Measurements from ENCODE around the gene CEP85.
"Not testable (repeated sequence)": the region's sequence is repeated elsewhere in the genome, so short reads cannot be mapped to it uniquely, and the experiment has no call there.

CEP85 gene

GRCh38 chr1:26307363-26307781 is 73.4 kb downstream of the CEP85 start:
- DNase-seq = peak; percentile 73
- peaks cover 62% of the 10 kb centered on the region for H3K4me1 Mint-ChIP-seq
- H3K9me3 Mint-ChIP-seq = no peaks in the 10 kb centered on the region

GRCh38 chr1:26307966-26308899 is 74.2 kb downstream of the CEP85 start:
- not testable (repeated sequence) for H3K36me3 Mint-ChIP-seq, H3K27me3 Mint-ChIP-seq, H3K9me3 Mint-ChIP-seq
- CTCF ChIA-PET = interaction anchor here (1.0 to 9.1 kb wide), 7 partner anchors 9 to 108 kb away, joined by 3 to 119 read pairs (median 4); partner anchors contain the start of genes CD52 and SH3BGRL3
- Mint-ChIP-seq H3K4me3 (peak overlapping the region; percentile 95), H3K4me1 (peaks cover 66% of the 10 kb centered on the region), H3K27ac (peak overlapping the region; percentile 99)
- DNase-seq = peak; percentile 40

More at GRCh38 chr1:26307363-26307781, 73.4 kb downstream of the CEP85 start:
- Mint-ChIP-seq H3K27ac (peak overlapping the region; percentile 99), H3K27me3 (no peaks in the 10 kb centered on the region), H3K36me3 (peaks cover 3% of the 10 kb centered on the region), H3K4me3 (peak overlapping the region; percentile 95)
- CTCF ChIA-PET = interaction anchor here (1.0 to 9.1 kb wide), 7 partner anchors 10 to 109 kb away, joined by 3 to 119 read pairs (median 4); partner anchors contain the start of genes CD52 and SH3BGRL3

- no peak overlapping the region for H3K4me3 Mint-ChIP-seq
- DNase-seq = no peak
- peaks cover 19% of the 10 kb centered on the region for H3K36me3 Mint-ChIP-seq
- H3K27me3 Mint-ChIP-seq = no peaks in the 10 kb centered on the region
- CTCF ChIA-PET = interaction anchor here (1.2 to 19.9 kb wide), 2 partner anchors 32 to 103 kb away, joined by 5 to 632 read pairs; partner anchors contain the start of gene SH3BGRL3
- H3K27ac Mint-ChIP-seq = peak overlapping the region; percentile 49
- no peaks in the 10 kb centered on the region for H3K9me3 Mint-ChIP-seq
- H3K4me1 Mint-ChIP-seq = peaks cover 61% of the 10 kb centered on the region
These were observed 80.5 kb downstream of the CEP85 start for GRCh38 chr1:26314501-26314900.

GRCh38 chr1:26315874-26316850 is 82.2 kb downstream of the CEP85 start:
- Mint-ChIP-seq H3K9me3 (no peaks in the 10 kb centered on the region), H3K4me1 (peaks cover 71% of the 10 kb centered on the region), H3K36me3 (peaks cover 31% of the 10 kb centered on the region), H3K4me3 (peak overlapping the region; percentile 90), H3K27ac (peak overlapping the region; percentile 90), H3K27me3 (no peaks in the 10 kb centered on the region)
- CTCF ChIA-PET = interaction anchor here (0.9 to 19.9 kb wide), 4 partner anchors 8 to 34 kb away, joined by 3 to 632 read pairs (median 14); partner anchors contain the start of genes SH3BGRL3 and UBXN11
- no peak for DNase-seq

GRCh38 chr1:26317146-26317545 is 83.1 kb downstream of the CEP85 start:
- Mint-ChIP-seq H3K36me3 (peaks cover 38% of the 10 kb centered on the region), H3K4me1 (peaks cover 72% of the 10 kb centered on the region), H3K27me3 (no peaks in the 10 kb centered on the region), H3K27ac (peak overlapping the region; percentile 89), H3K4me3 (peak overlapping the region; percentile 90), H3K9me3 (no peaks in the 10 kb centered on the region)
- no peak for DNase-seq
- CTCF ChIA-PET = interaction anchor here (0.9 to 19.9 kb wide), 5 partner anchors 9 to 83 kb away, joined by 3 to 632 read pairs (median 25); partner anchors contain the start of genes SH3BGRL3 and UBXN11

- H3K4me3 Mint-ChIP-seq = peak within 1 kb of the TSS; percentile 90
- peaks cover 43% of the 10 kb centered on the region for H3K36me3 Mint-ChIP-seq
- H3K9me3 Mint-ChIP-seq = no peaks in the 10 kb centered on the region
- H3K4me1 Mint-ChIP-seq = peaks cover 78% of the 10 kb centered on the region
- peak; percentile 88 for DNase-seq
- H3K27ac Mint-ChIP-seq = peak within 1 kb of the TSS; percentile 89
- CTCF ChIA-PET = interaction anchor here (0.9 to 19.9 kb wide), 7 partner anchors 10 to 148 kb away, joined by 3 to 632 read pairs (median 3); partner anchors contain the start of genes SH3BGRL3, UBXN11 and ZNF593
- H3K27me3 Mint-ChIP-seq = no peaks in the 10 kb centered on the region
These were observed 83.8 kb downstream of the CEP85 start, which contains the start of gene CD52 for GRCh38 chr1:26317612-26318337. TSS of gene CD52 (plus strand) at chr1:26317958. CDS start at chr1:26318018, 60 bp downstream.

- CTCF ChIA-PET = interaction anchor here (0.9 to 19.9 kb wide), 9 partner anchors 11 to 149 kb away, joined by 3 to 632 read pairs (median 3); partner anchors contain the start of genes SH3BGRL3, UBXN11 and ZNF593
- Mint-ChIP-seq H3K27me3 (no peaks in the 10 kb centered on the region), H3K4me3 (peak overlapping the region; percentile 90), H3K9me3 (no peaks in the 10 kb centered on the region), H3K4me1 (peaks cover 79% of the 10 kb centered on the region), H3K27ac (peak overlapping the region; percentile 89), H3K36me3 (peaks cover 50% of the 10 kb centered on the region)
- DNase-seq = peak; percentile 44
These were observed 84.5 kb downstream of the CEP85 start for GRCh38 chr1:26318338-26319064.

GRCh38 chr1:26320896-26321295 is 86.9 kb downstream of the CEP85 start:
- H3K27ac Mint-ChIP-seq = peak overlapping the region; percentile 96
- CTCF ChIA-PET = interaction anchor here (1.2 to 19.9 kb wide), 13 partner anchors 10 to 151 kb away, joined by 3 to 632 read pairs (median 17); partner anchors contain the start of genes C1orf232, CEP85, SH3BGRL3 and UBXN11
- no peaks in the 10 kb centered on the region for H3K27me3 Mint-ChIP-seq
- H3K36me3 Mint-ChIP-seq = peaks cover 59% of the 10 kb centered on the region
- H3K9me3 Mint-ChIP-seq = no peaks in the 10 kb centered on the region
- DNase-seq = no peak
- peak overlapping the region; percentile 90 for H3K4me3 Mint-ChIP-seq
- peaks cover 63% of the 10 kb centered on the region for H3K4me1 Mint-ChIP-seq

GRCh38 chr1:26321315-26322041 is 87.5 kb downstream of the CEP85 start:
- H3K9me3 Mint-ChIP-seq = no peaks in the 10 kb centered on the region
- peak; percentile 97 for DNase-seq
- no peaks in the 10 kb centered on the region for H3K27me3 Mint-ChIP-seq
- CTCF ChIA-PET = interaction anchor here (0.6 to 19.9 kb wide), 18 partner anchors 9 to 195 kb away, joined by 3 to 632 read pairs (median 10); partner anchors contain the start of genes C1orf232, CATSPER4, CEP85 and SH3BGRL3
- peaks cover 58% of the 10 kb centered on the region for H3K4me1 Mint-ChIP-seq
- peak overlapping the region; percentile 90 for H3K4me3 Mint-ChIP-seq
- H3K27ac Mint-ChIP-seq = peak overlapping the region; percentile 96
- H3K36me3 Mint-ChIP-seq = peaks cover 59% of the 10 kb centered on the region

GRCh38 chr1:26322042-26322331 is 88.0 kb downstream of the CEP85 start:
- H3K27me3 Mint-ChIP-seq = no peaks in the 10 kb centered on the region
- no peak overlapping the region for H3K27ac Mint-ChIP-seq
- no peaks in the 10 kb centered on the region for H3K9me3 Mint-ChIP-seq
- peaks cover 59% of the 10 kb centered on the region for H3K36me3 Mint-ChIP-seq
- no peak for DNase-seq
- H3K4me3 Mint-ChIP-seq = no peak overlapping the region
- H3K4me1 Mint-ChIP-seq = peaks cover 52% of the 10 kb centered on the region
- CTCF ChIA-PET = interaction anchor here (0.6 to 19.9 kb wide), 15 partner anchors 8 to 195 kb away, joined by 3 to 632 read pairs (median 13); partner anchors contain the start of genes C1orf232, CATSPER4, CEP85 and SH3BGRL3

GRCh38 chr1:26323382-26323781 is 89.4 kb downstream of the CEP85 start:
- Mint-ChIP-seq H3K4me3 (no peak overlapping the region), H3K27ac (no peak overlapping the region), H3K27me3 (no peaks in the 10 kb centered on the region), H3K36me3 (peaks cover 51% of the 10 kb centered on the region), H3K4me1 (peaks cover 44% of the 10 kb centered on the region), H3K9me3 (no peaks in the 10 kb centered on the region)
- DNase-seq = no peak
- CTCF ChIA-PET = interaction anchor here (0.5 to 19.9 kb wide), 8 partner anchors 38 to 154 kb away, joined by 4 to 632 read pairs (median 22); partner anchors contain the start of genes C1orf232, CEP85, SH3BGRL3 and ZNF593
